ENCODE data around the gene PML.

GRCh38 chr15:74006774-74007639, 12.5 kb downstream of the PML start:
- TF ChIP-seq CTCF (IDR thresholded peaks at IDR 0.05) (no peak), EZH2phosphoT487 (IDR thresholded peaks at IDR 0.05) (no peak), EZH2 (IDR thresholded peaks at IDR 0.05) (no peak)

All from neural progenitor cell (in vitro differentiated cells).